GM20000 (cell line): Measurements from ENCODE around the gene CDH13.

Source experiments
- DNase-seq: peaks from one replicate; pipeline ENCODE4 v3.0.0; 2012; ENCODE audit warnings: low spot score
- TF ChIP-seq, protein P1 (sequence below): IDR thresholded peaks from 2 replicates; pipeline ENCODE4 v1.5.1; 2012; ENCODE audit warnings: mild to moderate bottlenecking, control low read depth; ENCODE audit errors: extremely low read depth, missing control alignments

Gene CDH13

GRCh38 chr16:83037102-83037501 lies 410.3 kb downstream of the CDH13 start:
- TF ChIP-seq, protein P1, sequence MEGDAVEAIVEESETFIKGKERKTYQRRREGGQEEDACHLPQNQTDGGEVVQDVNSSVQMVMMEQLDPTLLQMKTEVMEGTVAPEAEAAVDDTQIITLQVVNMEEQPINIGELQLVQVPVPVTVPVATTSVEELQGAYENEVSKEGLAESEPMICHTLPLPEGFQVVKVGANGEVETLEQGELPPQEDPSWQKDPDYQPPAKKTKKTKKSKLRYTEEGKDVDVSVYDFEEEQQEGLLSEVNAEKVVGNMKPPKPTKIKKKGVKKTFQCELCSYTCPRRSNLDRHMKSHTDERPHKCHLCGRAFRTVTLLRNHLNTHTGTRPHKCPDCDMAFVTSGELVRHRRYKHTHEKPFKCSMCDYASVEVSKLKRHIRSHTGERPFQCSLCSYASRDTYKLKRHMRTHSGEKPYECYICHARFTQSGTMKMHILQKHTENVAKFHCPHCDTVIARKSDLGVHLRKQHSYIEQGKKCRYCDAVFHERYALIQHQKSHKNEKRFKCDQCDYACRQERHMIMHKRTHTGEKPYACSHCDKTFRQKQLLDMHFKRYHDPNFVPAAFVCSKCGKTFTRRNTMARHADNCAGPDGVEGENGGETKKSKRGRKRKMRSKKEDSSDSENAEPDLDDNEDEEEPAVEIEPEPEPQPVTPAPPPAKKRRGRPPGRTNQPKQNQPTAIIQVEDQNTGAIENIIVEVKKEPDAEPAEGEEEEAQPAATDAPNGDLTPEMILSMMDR = no peak
- DNase-seq = no peak

DNA sequence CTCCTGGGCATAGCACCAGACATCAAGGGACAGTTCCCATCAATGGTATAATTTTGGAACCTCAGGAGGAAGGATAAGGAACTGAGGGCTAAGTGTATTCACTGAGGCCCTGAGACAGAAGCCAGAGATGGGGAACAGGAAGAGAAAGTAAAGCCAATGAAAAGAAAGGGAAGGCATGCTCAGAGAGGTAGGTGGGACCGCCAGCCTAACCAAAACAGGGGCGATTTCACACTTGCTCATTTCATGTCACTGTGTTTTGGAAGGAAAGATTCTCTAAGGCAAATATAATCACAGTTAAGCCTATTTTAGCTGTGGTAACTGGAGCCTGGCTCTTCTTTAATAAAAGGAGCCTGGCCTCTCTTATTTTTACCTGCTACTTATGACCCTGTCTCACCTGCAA lies 411.1 kb downstream of the CDH13 start:
- TF ChIP-seq, protein P1 = no peak
- no peak for DNase-seq

DNA sequence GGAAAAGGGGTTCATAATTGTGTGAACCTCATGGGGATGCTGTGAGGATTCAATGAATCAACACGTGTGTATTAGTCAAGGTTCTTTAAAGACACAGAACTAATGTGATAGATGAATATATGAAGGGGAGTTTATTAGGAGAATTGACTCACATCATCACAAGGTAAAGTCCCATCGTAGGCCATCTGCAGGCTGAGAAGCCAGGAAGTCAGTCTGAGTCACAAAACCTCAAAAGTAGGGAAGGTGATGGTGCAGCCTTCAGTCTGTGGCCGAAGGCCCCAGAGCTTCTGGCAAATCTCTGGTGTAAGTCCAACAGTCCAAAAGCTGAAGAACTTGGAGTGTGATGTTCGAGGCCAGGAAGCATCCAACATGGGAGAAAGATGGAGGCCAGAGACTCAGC lies 413.4 kb downstream of the CDH13 start:
- DNase-seq = no peak
- TF ChIP-seq, protein P1 = no peak

DNA sequence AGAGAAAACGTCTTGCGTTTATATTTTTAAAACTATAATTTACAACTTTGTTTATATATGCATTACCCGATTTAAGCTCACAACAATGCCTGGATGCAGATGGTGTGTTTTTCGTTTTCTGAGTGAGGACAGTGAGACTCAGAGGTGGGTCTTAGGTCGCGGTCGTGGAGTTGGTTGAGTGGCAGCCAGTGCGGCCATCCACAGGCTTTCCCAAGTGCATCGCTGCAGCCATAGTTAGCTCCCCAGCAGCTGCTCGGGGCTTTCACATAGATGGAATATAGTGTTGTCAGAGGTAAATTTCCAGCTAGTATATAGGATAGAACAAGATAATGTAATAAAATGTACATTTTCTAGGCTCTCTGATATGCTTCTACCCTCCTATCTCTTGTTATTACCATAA lies 417.8 kb downstream of the CDH13 start:
- TF ChIP-seq, protein P1 = no peak
- no peak for DNase-seq

GRCh38 chr16:83045790-83046189 lies 419.0 kb downstream of the CDH13 start:
- DNase-seq = no peak
- TF ChIP-seq, protein P1 = no peak

DNA sequence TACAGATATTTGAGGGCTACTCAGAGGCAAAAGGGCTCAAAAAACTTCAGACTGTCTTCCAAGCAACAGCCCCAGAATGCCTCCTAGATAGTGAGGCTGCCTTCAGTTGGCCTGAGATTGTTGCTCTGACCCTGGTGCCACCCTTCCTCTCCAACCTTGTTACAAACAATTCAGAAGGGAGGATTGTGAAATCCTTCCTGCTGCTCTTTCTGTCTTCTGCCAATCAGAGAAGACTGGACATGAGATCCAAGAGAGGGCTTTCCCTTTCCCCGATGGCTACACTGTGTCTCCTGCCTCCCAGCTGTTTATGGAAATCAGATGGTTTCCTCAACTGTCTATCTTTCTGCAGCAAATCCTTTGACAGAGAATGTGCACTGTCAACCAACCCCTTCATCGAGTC lies 419.9 kb downstream of the CDH13 start:
- no peak for DNase-seq
- TF ChIP-seq, protein P1 = no peak

DNA sequence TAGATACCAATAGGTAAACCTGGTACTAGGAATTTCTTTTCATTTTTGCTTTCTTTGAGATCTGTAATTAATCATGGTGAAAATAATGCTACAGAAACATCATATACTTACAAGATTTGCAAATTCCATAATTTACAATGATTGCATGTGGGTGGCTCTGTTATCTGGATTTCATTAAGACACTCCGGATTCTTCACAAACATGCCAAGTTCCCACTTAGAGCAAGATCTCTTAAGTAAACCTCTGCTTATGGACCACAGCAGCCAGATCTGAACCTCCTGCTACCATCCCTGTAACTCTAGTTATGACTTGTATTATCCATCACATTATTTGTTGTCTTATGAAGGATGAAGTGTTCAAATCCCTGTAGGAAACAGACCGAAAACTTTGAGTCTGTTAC lies 424.7 kb downstream of the CDH13 start:
- TF ChIP-seq, protein P1 = no peak
- DNase-seq = no peak

- TF ChIP-seq, protein P1 = no peak
- DNase-seq = no peak
These were observed 427.5 kb downstream of the CDH13 start for GRCh38 chr16:83054283-83054682.
